ENCODE data around the gene CCDC57.

- no peak for TF ChIP-seq SIN3A (IDR thresholded peaks at IDR 0.05; ENCODE audit: borderline replicate concordance, insufficient read depth, low read length)
- no peak for TF ChIP-seq POLR2AphosphoS5 (IDR thresholded peaks at IDR 0.05; ENCODE audit: low read depth, low read length)
- TF ChIP-seq REST (IDR thresholded peaks at IDR 0.05; ENCODE audit: insufficient read depth in 1 of 2, low read depth in 2 of 2, low read length in 2 of 2), result no peak
- TF ChIP-seq TAF1 (IDR thresholded peaks at IDR 0.05; ENCODE audit: borderline replicate concordance, insufficient read depth, low read length), result no peak
Observed at GRCh38 chr17:82143333-82143732, 69.3 kb downstream of the CCDC57 start.

All from PFSK-1 (cell line).